Ectodermal cell (in vitro differentiated cells): ENCODE measurements around the gene CDH4.

Source experiments
- H3K27ac ChIP-seq: 2 replicates; pipeline ENCODE4 v1.7.0; 2013; ENCODE audit warnings: mild to moderate bottlenecking, low read depth, low read length; ENCODE audit not compliant: insufficient read depth, poor library complexity, severe bottlenecking
- H3K27me3 ChIP-seq: 2 replicates; pipeline ENCODE4 v1.7.0; 2013; ENCODE audit warnings: mild to moderate bottlenecking, low read length; ENCODE audit not compliant: insufficient read depth, control insufficient read depth, poor library complexity, severe bottlenecking
- H3K36me3 ChIP-seq: one replicate; pipeline ENCODE4 v1.7.0; 2013; ENCODE audit warnings: low read length; ENCODE audit not compliant: control insufficient read depth, insufficient read depth
- H3K4me1 ChIP-seq: one replicate; pipeline ENCODE4 v1.7.0; 2013; ENCODE audit warnings: low read length; ENCODE audit not compliant: control insufficient read depth, insufficient read depth
- H3K4me3 ChIP-seq: 2 replicates; pipeline ENCODE4 v1.7.0; 2013; ENCODE audit warnings: low read depth, low read length, control low read depth; ENCODE audit not compliant: insufficient read depth
- H3K9me3 ChIP-seq: 2 replicates; pipeline ENCODE4 v1.7.0; 2013; ENCODE audit warnings: mild to moderate bottlenecking, low read length, moderate library complexity; ENCODE audit not compliant: control insufficient read depth
- WGBS, 2 experiments: methylation state at CpG; one replicate each; pipeline ENCODE4 v1.1.7; 2013; ENCODE audit warnings: missing lambda C conversion rate in 2 of 2; 5-methylcytosine and 5-hydroxymethylcytosine counted together

Gene CDH4

DNA sequence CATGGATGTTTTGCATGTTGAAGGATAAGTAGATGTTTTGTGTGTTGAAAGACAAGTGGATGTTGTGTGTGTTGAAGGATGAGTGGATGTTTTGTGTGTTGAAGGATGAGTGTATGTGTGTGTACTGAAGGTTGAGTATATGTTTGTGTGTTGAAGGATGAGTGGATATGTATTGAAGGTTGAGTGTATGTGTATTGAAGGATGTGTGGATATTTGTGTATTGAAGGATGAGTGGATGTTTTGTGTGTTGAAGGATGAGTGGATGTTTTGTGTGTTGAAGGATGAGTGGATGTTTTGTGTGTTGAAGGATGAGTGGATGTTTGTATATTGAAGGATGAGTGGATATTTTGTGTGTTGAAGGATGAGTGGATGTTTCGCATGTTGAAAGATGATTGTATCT is 325.0 kb downstream of the CDH4 start:
- WGBS, 2 experiments, result 94 to 96% methylated on average over 1 of the region's 1 CpG
- H3K36me3 ChIP-seq, result no peaks in the 10 kb centered on the region

GRCh38 chr20:61579908-61580307 is 327.8 kb downstream of the CDH4 start:
- Histone ChIP-seq H3K27me3 (no peaks in the 10 kb centered on the region), H3K4me3 (no peak overlapping the region), H3K9me3 (no peaks in the 10 kb centered on the region), H3K27ac (no peak overlapping the region), H3K36me3 (no peaks in the 10 kb centered on the region), H3K4me1 (peaks cover 5% of the 10 kb centered on the region)
- WGBS, 2 experiments, result 94 to 95% methylated on average over 7 of the region's 7 CpGs

More for the DNA sequence above, 325.0 kb downstream of the CDH4 start:
- Histone ChIP-seq H3K4me1 (peaks cover 3% of the 10 kb centered on the region), H3K9me3 (no peaks in the 10 kb centered on the region), H3K27me3 (no peaks in the 10 kb centered on the region), H3K27ac (no peak overlapping the region), H3K4me3 (no peak overlapping the region)

DNA sequence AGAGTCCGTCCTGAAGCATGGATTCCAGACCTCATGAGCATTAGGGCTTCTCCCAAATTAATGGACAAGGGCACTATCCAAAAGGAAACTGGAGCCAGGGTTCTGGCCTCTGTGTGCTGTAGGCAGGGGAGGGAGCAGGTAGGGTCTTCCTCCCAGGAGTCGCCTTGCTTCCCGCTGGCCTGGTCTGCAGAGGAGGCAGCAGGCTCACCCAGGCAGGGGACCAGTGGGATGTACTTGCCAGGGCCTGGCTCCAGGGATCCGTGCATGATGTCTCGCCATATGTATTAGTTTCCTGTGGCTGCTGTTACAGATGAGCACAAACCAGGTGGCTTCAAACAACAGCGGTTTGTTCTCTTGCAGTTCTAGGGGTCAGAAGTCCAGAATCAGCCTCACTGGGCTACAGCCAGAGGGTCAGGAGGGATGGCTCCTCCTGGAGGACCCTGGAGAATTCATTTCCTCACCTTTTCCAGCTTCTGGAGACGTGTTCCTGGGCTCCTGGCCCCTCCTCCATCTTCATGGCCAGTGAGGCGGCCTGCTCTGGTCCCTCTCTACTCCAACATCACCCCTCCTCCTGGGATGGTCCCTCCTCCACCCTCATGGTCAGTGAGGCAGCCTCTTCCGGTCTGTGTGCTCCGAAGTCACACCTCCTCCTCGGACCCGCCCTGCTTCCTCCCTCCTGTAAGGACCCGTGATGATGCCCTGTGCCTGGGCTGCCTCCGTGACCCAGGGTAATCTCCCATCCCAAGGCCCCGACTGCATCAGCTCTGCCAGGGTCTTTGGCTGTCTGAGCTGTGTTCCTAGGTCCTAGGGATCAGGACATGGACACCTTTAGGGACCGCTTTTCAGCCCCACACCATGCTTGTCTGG is 329.1 kb downstream of the CDH4 start:
- Histone ChIP-seq H3K9me3 (no peaks in the 10 kb centered on the region), H3K4me3 (no peak overlapping the region), H3K27ac (no peak overlapping the region), H3K4me1 (peaks cover 7% of the 10 kb centered on the region), H3K36me3 (no peaks in the 10 kb centered on the region), H3K27me3 (no peaks in the 10 kb centered on the region)
- 91% methylated on average over 16 of the region's 16 CpGs for WGBS, 2 experiments

DNA sequence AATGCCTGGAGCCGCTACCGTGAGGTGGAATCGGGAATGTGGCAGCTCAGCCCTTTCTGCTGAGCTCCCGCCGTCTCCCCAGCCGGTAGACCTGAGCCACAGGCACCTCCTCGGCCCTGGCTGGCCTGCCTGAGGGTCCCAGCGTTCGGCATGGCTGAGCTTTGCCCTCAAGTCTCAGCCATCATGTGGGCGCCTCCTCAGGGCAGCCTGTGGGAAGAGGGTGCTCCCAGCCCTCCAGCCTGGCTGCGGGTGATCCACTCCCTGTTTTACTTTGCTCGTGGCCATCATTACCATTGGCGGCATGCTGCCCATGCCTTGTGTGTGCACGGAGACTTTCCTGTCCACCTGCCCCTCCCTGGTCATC is 329.7 kb downstream of the CDH4 start:
- H3K9me3 ChIP-seq, result no peaks in the 10 kb centered on the region
- H3K4me1 ChIP-seq, result peaks cover 7% of the 10 kb centered on the region
- 77 to 78% methylated on average over 14 of the region's 14 CpGs for WGBS, 2 experiments
- H3K27me3 ChIP-seq, result no peaks in the 10 kb centered on the region
- no peak overlapping the region for H3K4me3 ChIP-seq
- no peak overlapping the region for H3K27ac ChIP-seq
- no peaks in the 10 kb centered on the region for H3K36me3 ChIP-seq

DNA sequence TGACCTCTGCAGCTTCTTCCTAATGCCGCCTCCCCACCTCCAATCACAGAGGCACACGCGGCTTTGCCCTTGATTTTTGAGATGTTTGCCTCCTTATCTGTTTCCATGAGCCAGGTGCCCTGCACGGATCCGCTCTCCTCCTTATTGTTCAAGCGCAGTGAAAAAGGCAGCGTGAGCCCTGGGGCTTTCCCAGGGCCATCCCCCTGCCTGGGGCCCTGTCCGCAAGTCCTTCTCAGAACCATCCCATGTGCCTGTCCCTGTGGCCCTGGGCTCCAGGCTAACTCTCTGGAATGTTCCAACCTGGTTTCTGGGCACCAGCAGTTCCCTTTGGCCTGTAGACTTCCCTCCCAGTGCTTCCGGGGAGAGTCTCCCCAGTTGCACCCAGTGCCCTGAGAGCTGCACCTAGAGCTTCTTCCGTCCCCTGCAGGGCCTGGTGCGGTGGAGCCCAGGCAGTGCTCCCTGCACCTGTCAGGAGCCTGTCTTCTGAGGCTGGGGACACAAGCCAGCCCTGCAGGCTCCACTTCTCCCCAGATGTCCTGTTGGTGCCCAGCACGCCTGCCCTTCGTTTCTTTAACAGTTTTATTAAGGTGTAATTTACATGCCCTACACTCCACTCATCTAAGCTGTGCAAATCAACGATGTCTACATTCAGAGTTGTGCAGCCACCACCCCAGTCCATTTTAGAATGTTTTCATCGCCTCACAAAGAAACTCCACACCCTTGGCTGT is 330.3 kb downstream of the CDH4 start:
- Histone ChIP-seq H3K27me3 (no peaks in the 10 kb centered on the region), H3K27ac (no peak overlapping the region), H3K4me3 (no peak overlapping the region), H3K4me1 (peaks cover 7% of the 10 kb centered on the region), H3K36me3 (no peaks in the 10 kb centered on the region), H3K9me3 (no peaks in the 10 kb centered on the region)
- 88 to 89% methylated on average over 15 of the region's 15 CpGs for WGBS, 2 experiments

- WGBS, 2 experiments, result 95% methylated on average over 9 of the region's 9 CpGs
- Histone ChIP-seq H3K4me1 (peaks cover 7% of the 10 kb centered on the region), H3K27me3 (no peaks in the 10 kb centered on the region), H3K27ac (no peak overlapping the region), H3K4me3 (no peak overlapping the region), H3K36me3 (no peaks in the 10 kb centered on the region), H3K9me3 (no peaks in the 10 kb centered on the region)
Observed at GRCh38 chr20:61583356-61583755, 331.3 kb downstream of the CDH4 start.

- Histone ChIP-seq H3K27me3 (no peaks in the 10 kb centered on the region), H3K36me3 (no peaks in the 10 kb centered on the region), H3K4me1 (peaks cover 8% of the 10 kb centered on the region), H3K27ac (no peak overlapping the region), H3K9me3 (no peaks in the 10 kb centered on the region), H3K4me3 (no peak overlapping the region)
- 66 to 69% methylated on average over 10 of the region's 10 CpGs for WGBS, 2 experiments
Observed at GRCh38 chr20:61584851-61585250, 332.8 kb downstream of the CDH4 start.

GRCh38 chr20:61585764-61586163 is 333.7 kb downstream of the CDH4 start:
- WGBS, 2 experiments, result 93 to 95% methylated on average over 2 of the region's 2 CpGs

GRCh38 chr20:61587036-61587435 is 335.0 kb downstream of the CDH4 start:
- H3K27ac ChIP-seq, result no peak overlapping the region
- peaks cover 8% of the 10 kb centered on the region for H3K4me1 ChIP-seq
- no peaks in the 10 kb centered on the region for H3K36me3 ChIP-seq
- H3K4me3 ChIP-seq, result no peak overlapping the region
- WGBS, 2 experiments, result 91 to 93% methylated on average over 7 of the region's 7 CpGs
- H3K27me3 ChIP-seq, result no peaks in the 10 kb centered on the region
- no peaks in the 10 kb centered on the region for H3K9me3 ChIP-seq

More at GRCh38 chr20:61585764-61586163, 333.7 kb downstream of the CDH4 start:
- Histone ChIP-seq H3K27ac (no peak overlapping the region), H3K4me3 (no peak overlapping the region), H3K36me3 (no peaks in the 10 kb centered on the region), H3K4me1 (peaks cover 11% of the 10 kb centered on the region), H3K27me3 (no peaks in the 10 kb centered on the region), H3K9me3 (no peaks in the 10 kb centered on the region)

DNA sequence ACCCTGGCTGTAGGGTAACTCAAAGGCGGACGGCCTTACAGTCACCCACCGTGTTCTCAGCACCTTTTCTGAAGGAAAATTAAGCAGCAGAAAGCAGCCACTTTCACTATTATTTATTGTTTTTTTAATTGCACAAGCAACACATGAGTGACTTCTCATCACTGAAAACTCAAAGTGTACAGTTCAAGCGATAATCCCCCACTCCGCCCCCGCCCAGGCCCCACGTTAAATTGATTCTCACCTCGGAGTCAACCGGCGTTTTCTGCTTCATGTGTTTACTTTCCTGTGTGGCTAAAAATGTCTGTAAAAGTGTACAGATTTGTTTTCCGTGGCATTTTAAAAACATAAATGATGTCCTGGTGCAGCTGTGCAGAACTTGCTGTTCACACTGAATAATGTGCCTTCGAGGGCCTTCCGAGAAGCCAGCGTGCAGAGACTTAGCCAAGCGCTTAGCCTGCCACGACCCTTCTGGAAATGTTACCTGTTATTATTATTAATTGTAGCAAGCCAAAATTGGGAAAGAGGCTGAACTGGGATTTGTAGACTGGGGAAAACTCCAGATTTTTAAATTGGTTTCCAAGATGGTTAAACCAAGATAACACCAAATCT is 335.7 kb downstream of the CDH4 start:
- Histone ChIP-seq H3K4me1 (peaks cover 7% of the 10 kb centered on the region), H3K4me3 (no peak overlapping the region), H3K27ac (no peak overlapping the region), H3K36me3 (no peaks in the 10 kb centered on the region), H3K27me3 (no peaks in the 10 kb centered on the region), H3K9me3 (no peaks in the 10 kb centered on the region)
- 96% methylated on average over 16 of the region's 16 CpGs for WGBS, 2 experiments
